Karpas-422 (cell line): ENCODE data around the gene TIAM1. TPM values are rescaled to one million over a fixed set of nuclear protein-coding genes. Genes with fewer than 3 reads are reported as not detected.

Experiments
- DNase-seq: peaks from one replicate; pipeline ENCODE4 v3.0.0-alpha.2; 2015
- H2AFZ ChIP-seq: fragments of 200-600 bp; sonication (generic); 2 replicates; pipeline ENCODE4 v1.6.1; 2014; ENCODE audit warnings: antibody characterized with exemption, low read length, mixed read lengths
- H3K27ac ChIP-seq: fragments of 200-600 bp; sonication (generic); 2 replicates; pipeline ENCODE4 v1.5.1; 2014; ENCODE audit warnings: mild to moderate bottlenecking, low read length, moderate library complexity
- H3K27me3 ChIP-seq: fragments of 200-600 bp; sonication (generic); 2 replicates; pipeline ENCODE4 v1.6.1; 2014; ENCODE audit warnings: low read length, mixed read lengths
- H3K36me3 ChIP-seq: fragments of 200-600 bp; sonication (generic); 2 replicates; pipeline ENCODE4 v1.6.1; 2014; ENCODE audit warnings: low read length, mixed read lengths; ENCODE audit not compliant: insufficient read depth
- H3K4me1 ChIP-seq: fragments of 200-600 bp; sonication (generic); 2 replicates; pipeline ENCODE4 v1.6.1; 2014; ENCODE audit warnings: mild to moderate bottlenecking, low read length, mixed read lengths
- H3K4me2 ChIP-seq: fragments of 200-600 bp; sonication (generic); 2 replicates; pipeline ENCODE4 v1.6.1; 2014; ENCODE audit warnings: low read length, low read depth, mild to moderate bottlenecking; ENCODE audit not compliant: poor library complexity, severe bottlenecking
- H3K4me3 ChIP-seq: fragments of 200-600 bp; sonication (generic); 2 replicates; pipeline ENCODE4 v1.5.1; 2014; ENCODE audit warnings: mild to moderate bottlenecking, antibody characterized with exemption, low read length, mixed read lengths
- H3K79me2 ChIP-seq: fragments of 200-600 bp; sonication (generic); 2 replicates; pipeline ENCODE4 v1.6.1; 2014; ENCODE audit warnings: mild to moderate bottlenecking, low read length, mixed read lengths
- H3K9ac ChIP-seq: fragments of 200-600 bp; sonication (generic); 2 replicates; pipeline ENCODE4 v1.6.0; 2014; ENCODE audit warnings: low read length
- H3K9me2 ChIP-seq: fragments of 200-600 bp; sonication (generic), shearing (Covaris generic); replicated peaks from 2 replicates; pipeline ENCODE4 v1.6.0; 2014; ENCODE audit warnings: mild to moderate bottlenecking, low read length, moderate library complexity; ENCODE audit not compliant: insufficient read depth
- H3K9me3 ChIP-seq: fragments of 300-700, 200-600 bp; sonication (generic); 2 replicates; pipeline ENCODE4 v1.6.1; 2014; ENCODE audit warnings: low read length, mixed read lengths
- H4K20me1 ChIP-seq: fragments of 200-600 bp; sonication (generic); 2 replicates; pipeline ENCODE4 v1.6.1; 2014; ENCODE audit warnings: mild to moderate bottlenecking, antibody characterized with exemption, low read length, low read depth; ENCODE audit not compliant: insufficient read depth
- total RNA-seq: library from RNA; depleted of rRNA; stranded (reverse); fragments of >200 nt; shearing (Covaris generic); gene quantifications from 2 replicates; pipeline ENCODE4 v1.2.3, GENCODE V29; 2014; ENCODE audit warnings: low replicate concordance

The TIAM1 gene
- total RNA-seq, 1 experiment from 2014 or later: 0.63 TPM

DNA sequence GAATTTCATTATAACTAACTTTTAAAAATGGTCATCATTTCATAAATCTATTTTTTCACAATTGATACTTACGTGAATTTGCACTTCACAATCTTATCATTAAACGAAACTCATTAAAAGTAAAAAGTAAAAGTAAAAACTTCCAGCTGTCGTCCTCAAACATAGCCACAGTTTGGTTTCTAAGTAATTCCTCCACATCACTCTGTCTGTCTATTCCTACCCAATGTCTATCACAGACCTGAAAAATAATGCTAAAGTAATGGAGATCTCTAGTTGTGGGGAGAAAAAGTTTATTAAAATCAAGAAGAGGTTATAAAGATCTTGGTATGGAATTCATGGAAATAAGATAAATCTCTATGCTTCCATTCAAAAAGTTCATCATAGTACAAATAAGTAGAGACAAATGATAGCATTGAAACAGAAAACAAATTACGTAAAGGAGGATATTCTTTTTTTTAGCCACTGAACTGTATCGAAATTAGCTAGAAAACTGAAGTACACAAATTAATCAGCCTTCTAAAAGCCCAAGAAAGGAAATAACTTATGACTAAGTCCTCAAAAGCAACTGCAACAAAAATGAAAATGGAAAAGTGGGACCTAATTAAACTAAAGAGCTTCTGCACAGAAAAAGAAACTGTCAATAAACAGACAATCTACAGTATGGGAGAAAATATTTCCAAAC lies 148.6 kb downstream of the TIAM1 start:
- H3K9ac ChIP-seq: no peak overlapping the region
- no peaks in the 10 kb centered on the region for H4K20me1 ChIP-seq
- no peaks in the 10 kb centered on the region for H3K4me1 ChIP-seq
- H3K27me3 ChIP-seq: no peaks in the 10 kb centered on the region
- no peaks in the 10 kb centered on the region for H3K9me2 ChIP-seq
- H2AFZ ChIP-seq: no peak overlapping the region
- no peak overlapping the region for H3K4me2 ChIP-seq
- H3K36me3 ChIP-seq: no peaks in the 10 kb centered on the region
- no peaks in the 10 kb centered on the region for H3K79me2 ChIP-seq
- H3K9me3 ChIP-seq: no peaks in the 10 kb centered on the region
- H3K4me3 ChIP-seq: no peak overlapping the region
- DNase-seq: no peak
- H3K27ac ChIP-seq: no peak overlapping the region

DNA sequence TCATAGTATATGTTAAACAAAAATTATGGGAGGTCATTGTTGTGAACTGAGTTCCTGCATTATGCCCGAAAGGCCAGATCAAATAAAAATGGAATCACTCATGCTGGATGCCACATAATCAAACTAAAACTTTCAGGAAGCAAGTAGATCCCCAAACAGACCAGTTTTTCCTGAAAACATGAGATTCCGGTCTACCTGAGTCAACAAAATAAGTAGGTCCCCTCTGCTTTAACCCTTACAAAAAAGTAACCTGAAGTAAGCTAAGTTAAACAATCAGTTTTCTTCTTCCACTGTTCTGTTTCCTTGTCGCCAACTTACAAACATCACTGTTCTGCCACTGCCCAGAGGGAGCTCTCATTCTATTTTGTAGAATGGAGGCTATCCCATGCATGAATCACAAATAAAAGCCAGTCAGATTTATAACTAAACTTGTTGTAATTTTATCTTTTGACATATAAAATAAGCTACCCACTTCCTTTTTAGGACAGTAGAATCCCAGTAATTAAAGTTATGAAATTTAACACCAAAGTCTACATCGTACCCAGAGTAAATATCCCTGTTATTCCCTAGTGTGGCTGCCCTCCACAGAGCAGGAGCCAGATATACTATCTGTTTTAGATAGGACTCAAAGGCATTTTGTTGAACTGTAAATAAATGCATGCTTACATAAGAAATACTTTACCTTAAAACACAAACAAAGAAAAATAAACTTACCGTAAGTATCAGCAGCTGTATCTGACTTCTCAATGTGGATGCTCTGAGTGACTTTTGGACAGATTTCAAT lies 149.4 kb downstream of the TIAM1 start:
- Histone ChIP-seq H3K9me3 (no peaks in the 10 kb centered on the region), H3K27me3 (no peaks in the 10 kb centered on the region), H3K36me3 (no peaks in the 10 kb centered on the region), H3K4me1 (no peaks in the 10 kb centered on the region), H3K4me2 (no peak overlapping the region), H2AFZ (no peak overlapping the region), H3K4me3 (no peak overlapping the region), H4K20me1 (no peaks in the 10 kb centered on the region), H3K27ac (no peak overlapping the region), H3K9ac (no peak overlapping the region), H3K79me2 (no peaks in the 10 kb centered on the region), H3K9me2 (no peaks in the 10 kb centered on the region)
- DNase-seq: no peak

- H2AFZ ChIP-seq: no peak overlapping the region
- no peaks in the 10 kb centered on the region for H3K9me2 ChIP-seq
- no peak overlapping the region for H3K4me2 ChIP-seq
- H3K9ac ChIP-seq: no peak overlapping the region
- no peak overlapping the region for H3K27ac ChIP-seq
- H3K4me3 ChIP-seq: no peak overlapping the region
- no peaks in the 10 kb centered on the region for H3K36me3 ChIP-seq
- no peak for DNase-seq
- H3K4me1 ChIP-seq: no peaks in the 10 kb centered on the region
- H4K20me1 ChIP-seq: no peaks in the 10 kb centered on the region
- H3K27me3 ChIP-seq: no peaks in the 10 kb centered on the region
- no peaks in the 10 kb centered on the region for H3K79me2 ChIP-seq
- H3K9me3 ChIP-seq: no peaks in the 10 kb centered on the region
These were observed 150.3 kb downstream of the TIAM1 start for GRCh38 chr21:31193761-31194160.

DNA sequence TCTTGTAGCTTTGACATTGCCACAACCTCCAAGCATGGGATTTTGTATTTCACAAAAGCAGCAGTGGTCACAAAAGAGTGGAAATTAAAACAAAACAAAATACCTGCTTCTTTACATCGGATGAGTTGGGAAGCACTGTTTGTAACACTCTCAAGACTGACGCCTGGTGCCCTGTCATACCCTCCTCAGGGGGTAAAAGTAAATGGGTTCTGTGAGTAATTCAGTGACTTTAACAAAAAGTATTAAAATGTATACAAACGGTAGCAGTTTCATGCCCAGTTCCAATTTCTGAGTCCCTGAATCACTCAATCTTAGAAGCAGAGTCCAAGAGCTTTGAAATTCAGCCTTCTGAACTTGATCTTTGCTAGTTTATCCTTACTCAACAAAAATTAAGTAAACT lies 152.5 kb downstream of the TIAM1 start:
- no peak overlapping the region for H3K9ac ChIP-seq
- no peaks in the 10 kb centered on the region for H4K20me1 ChIP-seq
- H3K4me3 ChIP-seq: no peak overlapping the region
- no peaks in the 10 kb centered on the region for H3K9me2 ChIP-seq
- no peak overlapping the region for H3K4me2 ChIP-seq
- no peaks in the 10 kb centered on the region for H3K4me1 ChIP-seq
- DNase-seq: no peak
- no peaks in the 10 kb centered on the region for H3K36me3 ChIP-seq
- H3K9me3 ChIP-seq: no peaks in the 10 kb centered on the region
- no peaks in the 10 kb centered on the region for H3K27me3 ChIP-seq
- no peak overlapping the region for H2AFZ ChIP-seq
- no peak overlapping the region for H3K27ac ChIP-seq
- H3K79me2 ChIP-seq: no peaks in the 10 kb centered on the region

DNA sequence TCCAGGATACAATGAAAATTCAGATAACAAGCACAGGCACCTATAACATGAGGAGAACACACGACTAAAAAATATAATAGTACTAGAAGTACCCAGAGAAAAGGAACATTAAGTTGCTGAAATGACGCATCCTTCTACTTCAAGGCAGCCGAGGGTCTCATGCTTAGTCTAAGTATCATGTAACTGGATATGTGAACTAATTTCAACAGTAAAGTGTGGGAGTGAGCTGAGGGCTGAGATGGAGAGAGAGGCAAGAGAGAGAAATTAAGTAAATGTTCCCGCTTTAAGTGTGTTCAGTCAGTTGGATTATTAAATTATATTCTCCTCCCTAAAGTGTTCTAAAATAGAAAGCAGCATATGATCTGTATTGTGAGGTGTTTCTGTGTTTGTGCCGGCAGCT lies 153.5 kb downstream of the TIAM1 start:
- Histone ChIP-seq H3K4me1 (no peaks in the 10 kb centered on the region), H3K9me3 (no peaks in the 10 kb centered on the region), H3K4me3 (no peak overlapping the region), H3K36me3 (no peaks in the 10 kb centered on the region), H3K4me2 (no peak overlapping the region), H3K27ac (no peak overlapping the region), H3K27me3 (no peaks in the 10 kb centered on the region), H3K79me2 (no peaks in the 10 kb centered on the region), H3K9ac (no peak overlapping the region), H4K20me1 (no peaks in the 10 kb centered on the region), H2AFZ (no peak overlapping the region), H3K9me2 (no peaks in the 10 kb centered on the region)
- DNase-seq: no peak

GRCh38 chr21:31187499-31187898 lies 156.6 kb downstream of the TIAM1 start:
- H3K4me2 ChIP-seq: no peak overlapping the region
- H3K27me3 ChIP-seq: no peaks in the 10 kb centered on the region
- H3K27ac ChIP-seq: no peak overlapping the region
- H3K79me2 ChIP-seq: no peaks in the 10 kb centered on the region
- H3K4me1 ChIP-seq: no peaks in the 10 kb centered on the region
- no peaks in the 10 kb centered on the region for H4K20me1 ChIP-seq
- no peaks in the 10 kb centered on the region for H3K9me3 ChIP-seq
- DNase-seq: no peak
- no peaks in the 10 kb centered on the region for H3K36me3 ChIP-seq
- no peak overlapping the region for H3K4me3 ChIP-seq
- H2AFZ ChIP-seq: no peak overlapping the region
- no peaks in the 10 kb centered on the region for H3K9me2 ChIP-seq
- H3K9ac ChIP-seq: no peak overlapping the region

GRCh38 chr21:31186916-31187315 lies 157.1 kb downstream of the TIAM1 start:
- Histone ChIP-seq H2AFZ (no peak overlapping the region), H3K4me1 (no peaks in the 10 kb centered on the region), H3K27ac (no peak overlapping the region), H4K20me1 (no peaks in the 10 kb centered on the region), H3K4me2 (no peak overlapping the region), H3K9me3 (no peaks in the 10 kb centered on the region), H3K27me3 (no peaks in the 10 kb centered on the region), H3K4me3 (no peak overlapping the region), H3K9ac (no peak overlapping the region), H3K79me2 (no peaks in the 10 kb centered on the region), H3K9me2 (no peaks in the 10 kb centered on the region), H3K36me3 (no peaks in the 10 kb centered on the region)
- DNase-seq: no peak

- H3K9me3 ChIP-seq: no peaks in the 10 kb centered on the region
- H3K4me3 ChIP-seq: no peak overlapping the region
- no peaks in the 10 kb centered on the region for H3K79me2 ChIP-seq
- H2AFZ ChIP-seq: no peak overlapping the region
- DNase-seq: no peak
- H3K9ac ChIP-seq: no peak overlapping the region
- H4K20me1 ChIP-seq: no peaks in the 10 kb centered on the region
- H3K36me3 ChIP-seq: no peaks in the 10 kb centered on the region
- H3K9me2 ChIP-seq: no peaks in the 10 kb centered on the region
- H3K27me3 ChIP-seq: no peaks in the 10 kb centered on the region
- no peak overlapping the region for H3K4me2 ChIP-seq
- no peaks in the 10 kb centered on the region for H3K4me1 ChIP-seq
- H3K27ac ChIP-seq: no peak overlapping the region
These were observed 158.4 kb downstream of the TIAM1 start for GRCh38 chr21:31185663-31186062.
